CMK (cell line): ENCODE results near the gene LHX4.
"Not testable (repeated sequence)": the region's sequence is repeated elsewhere in the genome, so short reads cannot be mapped to it uniquely, and the experiment has no call there.

Experiments used
- DNase-seq: peaks from one replicate; pipeline ENCODE4 v3.0.0-alpha.2; 2010; ENCODE audit warnings: low read depth

LHX4 gene

GRCh38 chr1:180197231-180197630, 32.8 kb upstream of the LHX4 start:
- no peak for DNase-seq

- no peak for DNase-seq
These were observed 31.9 kb upstream of the LHX4 start for GRCh38 chr1:180198196-180198595.

- DNase-seq: no peak
These were observed 31.5 kb upstream of the LHX4 start for GRCh38 chr1:180198611-180199010.

- DNase-seq: no peak
These were observed 31.0 kb upstream of the LHX4 start for GRCh38 chr1:180199018-180199417.

- no peak for DNase-seq
These were observed 28.4 kb upstream of the LHX4 start for GRCh38 chr1:180201451-180202200.

GRCh38 chr1:180202588-180202987, 27.5 kb upstream of the LHX4 start:
- DNase-seq: not testable (repeated sequence)

GRCh38 chr1:180204231-180204630, 25.8 kb upstream of the LHX4 start:
- no peak for DNase-seq

GRCh38 chr1:180206581-180206980, 23.5 kb upstream of the LHX4 start:
- DNase-seq: no peak

GRCh38 chr1:180208264-180208663, 21.8 kb upstream of the LHX4 start:
- no peak for DNase-seq

- DNase-seq: no peak
These were observed 19.9 kb upstream of the LHX4 start for GRCh38 chr1:180210008-180210620.

- DNase-seq: no peak
These were observed 18.8 kb upstream of the LHX4 start for GRCh38 chr1:180211156-180211859.

- DNase-seq: no peak
These were observed 18.2 kb upstream of the LHX4 start for GRCh38 chr1:180211860-180212229.

- no peak for DNase-seq
These were observed 16.5 kb upstream of the LHX4 start for GRCh38 chr1:180213401-180214170.

- DNase-seq: no peak
These were observed 14.0 kb upstream of the LHX4 start for GRCh38 chr1:180215856-180216625.

- no peak for DNase-seq
These were observed 13.1 kb upstream of the LHX4 start for GRCh38 chr1:180217006-180217405.

GRCh38 chr1:180218806-180219765, 11.0 kb upstream of the LHX4 start:
- DNase-seq: no peak

GRCh38 chr1:180219776-180220175, 10.3 kb upstream of the LHX4 start:
- no peak for DNase-seq

- no peak for DNase-seq
These were observed 8.6 kb upstream of the LHX4 start for GRCh38 chr1:180221462-180221861.

GRCh38 chr1:180224902-180225301, 5.2 kb upstream of the LHX4 start:
- no peak for DNase-seq

- no peak for DNase-seq
These were observed 4.7 kb upstream of the LHX4 start for GRCh38 chr1:180225403-180225802.
